GM23248 (cell line): Measurements from ENCODE around the gene GRIA4. TPM values are rescaled to one million over a fixed set of nuclear protein-coding genes. Genes with fewer than 3 reads are reported as not detected.

Source experiments
- DNase-seq: peaks from one replicate; pipeline ENCODE4 v3.0.0-alpha.2; 2015
- H2AFZ ChIP-seq: fragments of 200-600 bp; sonication (generic); 2 replicates; pipeline ENCODE4 v1.6.1; 2016; ENCODE audit warnings: antibody characterized with exemption
- H3F3A ChIP-seq: fragments of 200-600 bp; sonication (generic); 2 replicates; pipeline ENCODE4 v1.6.1; 2016; ENCODE audit warnings: mild to moderate bottlenecking, antibody characterized with exemption, mixed run types; ENCODE audit not compliant: insufficient read depth
- H3K27ac ChIP-seq: fragments of 200-600 bp; sonication (generic); 2 replicates; pipeline ENCODE4 v1.5.1; 2016; ENCODE audit warnings: mild to moderate bottlenecking
- H3K27me3 ChIP-seq: fragments of 200-600 bp; sonication (generic); replicated peaks from 2 replicates; pipeline ENCODE4 v1.6.1; 2016; ENCODE audit warnings: mild to moderate bottlenecking; ENCODE audit not compliant: insufficient read depth
- H3K36me3 ChIP-seq: fragments of 200-600 bp; sonication (generic); 2 replicates; pipeline ENCODE4 v1.6.1; 2016; ENCODE audit warnings: low read depth, mild to moderate bottlenecking
- H3K4me1 ChIP-seq: fragments of 200-600 bp; sonication (generic); 2 replicates; pipeline ENCODE4 v1.6.1; 2016; ENCODE audit warnings: mild to moderate bottlenecking; ENCODE audit not compliant: insufficient read depth
- H3K4me2 ChIP-seq: fragments of 200-600 bp; sonication (generic); one replicate; pipeline ENCODE4 v1.6.1; 2016; ENCODE audit warnings: mild to moderate bottlenecking; ENCODE audit not compliant: unreplicated experiment
- H3K4me3 ChIP-seq: fragments of 200-600 bp; sonication (generic); 2 replicates; pipeline ENCODE4 v1.5.1; 2016; ENCODE audit warnings: mild to moderate bottlenecking
- H3K79me2 ChIP-seq: fragments of 200-600 bp; sonication (generic); 2 replicates; pipeline ENCODE4 v1.6.1; 2016; ENCODE audit warnings: mild to moderate bottlenecking; ENCODE audit not compliant: insufficient read depth
- H3K9ac ChIP-seq: fragments of 200-600 bp; sonication (generic); 2 replicates; pipeline ENCODE4 v1.6.1; 2016; ENCODE audit warnings: mild to moderate bottlenecking
- H3K9me2 ChIP-seq: fragments of 200-600 bp; sonication (generic); 2 replicates; pipeline ENCODE4 v1.6.1; 2016; ENCODE audit warnings: mixed run types, mild to moderate bottlenecking, moderate library complexity; ENCODE audit not compliant: insufficient read depth
- H3K9me3 ChIP-seq: fragments of 200-600 bp; sonication (generic); one replicate; pipeline ENCODE4 v1.6.1; 2017; ENCODE audit warnings: low read depth
- H4K20me1 ChIP-seq: fragments of 200-600 bp; sonication (generic); 2 replicates; pipeline ENCODE4 v1.6.0; 2016; ENCODE audit not compliant: insufficient read depth
- EZH2 ChIP-seq: fragments of 200-600 bp; sonication (generic); IDR thresholded peaks from 2 replicates; pipeline ENCODE4 v1.6.1; 2018; ENCODE audit warnings: antibody characterized with exemption, mild to moderate bottlenecking; ENCODE audit not compliant: insufficient read depth, poor library complexity, severe bottlenecking
- EZH2phosphoT487 ChIP-seq: fragments of 200-600 bp; sonication (generic); IDR thresholded peaks from 2 replicates; pipeline ENCODE4 v1.6.1; 2018; ENCODE audit warnings: antibody characterized with exemption, moderate library complexity, mild to moderate bottlenecking, low read depth; ENCODE audit not compliant: insufficient read depth
- WGBS, 2 experiments: methylation state at CpG; one replicate each; pipeline ENCODE4 v1.1.6; 2015 to 2017; ENCODE audit warnings: low lambda C conversion rate in 2 of 2, low coverage in 1 of 2; ENCODE audit errors: missing lambda C conversion rate in 2 of 2; 5-methylcytosine and 5-hydroxymethylcytosine counted together
- in situ Hi-C: fragments of 300-500 bp; cut with MboI; formaldehyde crosslinking; loops from 2 replicates; pipeline ENCODE4 v1.15.0; 2020
- polyA plus RNA-seq: library from polyadenylated mRNA; unstranded; fragments of >200 nt; fragmentation: Nextera tagmentation; extraction: Ambion mirVana; gene quantifications from 2 replicates; pipeline ENCODE4 v1.2.1, GENCODE V29; 2016
- total RNA-seq: library from RNA; depleted of rRNA; stranded (reverse); fragments of >200 nt; shearing (Covaris generic); gene quantifications from 2 replicates; pipeline ENCODE4 v1.2.3, GENCODE V29; 2014

Gene GRIA4
- total and polyA plus RNA-seq, 2 experiments from 2014 or later: not detected

DNA sequence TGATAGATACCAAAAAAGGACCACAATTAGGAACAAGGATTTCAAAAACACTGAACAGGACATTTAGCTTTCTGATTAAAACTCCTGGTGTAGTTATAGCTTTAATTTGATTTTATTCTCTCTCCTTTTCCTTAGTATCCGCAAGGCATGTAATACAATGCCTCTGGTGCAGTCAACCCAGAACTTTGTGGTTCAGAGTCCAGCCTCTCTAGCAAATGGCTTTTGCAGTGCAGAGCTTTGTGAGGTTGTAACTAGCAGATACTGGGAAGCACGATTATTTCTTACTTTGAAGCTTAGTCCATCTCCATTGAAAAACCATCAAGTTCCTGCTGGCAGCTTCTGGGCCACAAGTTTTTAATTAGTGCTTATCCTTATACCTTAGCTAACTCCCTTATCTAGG, 79.8 kb downstream of the GRIA4 start:
- TF ChIP-seq EZH2: no peak
- no peak for TF ChIP-seq EZH2phosphoT487
- Histone ChIP-seq H3F3A (no peaks in the 10 kb centered on the region), H3K4me2 (no peak overlapping the region), H2AFZ (no peak overlapping the region), H3K9me2 (no peaks in the 10 kb centered on the region), H3K4me3 (no peak overlapping the region), H3K36me3 (no peaks in the 10 kb centered on the region), H3K4me1 (no peaks in the 10 kb centered on the region), H4K20me1 (no peaks in the 10 kb centered on the region), H3K27ac (no peak overlapping the region), H3K9me3 (no peaks in the 10 kb centered on the region), H3K79me2 (no peaks in the 10 kb centered on the region), H3K27me3 (no peaks in the 10 kb centered on the region), H3K9ac (no peak overlapping the region)
- in situ Hi-C loops: no loop called here
- no peak for DNase-seq
- WGBS, 2 experiments: 4 to 8% methylated on average over 2 of the region's 2 CpGs

DNA sequence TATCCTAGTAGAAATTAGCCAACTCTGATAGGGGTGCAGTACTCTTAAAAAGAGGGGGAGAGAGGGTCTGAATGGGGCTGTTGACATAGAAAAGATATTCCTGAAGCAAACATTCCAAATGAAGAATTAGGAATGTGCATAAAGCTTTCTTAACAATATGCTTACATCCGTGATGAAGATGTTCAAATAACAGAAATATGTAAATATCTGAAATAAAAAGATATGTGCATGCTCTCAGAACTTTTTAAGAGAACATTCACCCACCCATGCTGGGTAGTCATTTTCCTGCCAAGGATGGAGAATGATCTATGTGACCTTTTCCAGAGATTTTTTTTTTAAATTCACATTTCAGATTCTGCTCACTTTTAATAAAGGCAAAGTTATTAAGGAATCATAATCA, 80.6 kb downstream of the GRIA4 start:
- Histone ChIP-seq H3K9me3 (no peaks in the 10 kb centered on the region), H3K4me1 (no peaks in the 10 kb centered on the region), H3K9ac (no peak overlapping the region), H3K27ac (no peak overlapping the region), H3K4me3 (no peak overlapping the region), H3K79me2 (no peaks in the 10 kb centered on the region), H3K4me2 (no peak overlapping the region), H2AFZ (no peak overlapping the region), H3F3A (no peaks in the 10 kb centered on the region), H3K36me3 (no peaks in the 10 kb centered on the region), H3K9me2 (no peaks in the 10 kb centered on the region), H3K27me3 (no peaks in the 10 kb centered on the region), H4K20me1 (no peaks in the 10 kb centered on the region)
- 33 to 42% methylated on average over 1 of the region's 1 CpG for WGBS, 2 experiments
- no peak for DNase-seq
- in situ Hi-C loops: no loop called here
- TF ChIP-seq EZH2 (no peak), EZH2phosphoT487 (no peak)

DNA sequence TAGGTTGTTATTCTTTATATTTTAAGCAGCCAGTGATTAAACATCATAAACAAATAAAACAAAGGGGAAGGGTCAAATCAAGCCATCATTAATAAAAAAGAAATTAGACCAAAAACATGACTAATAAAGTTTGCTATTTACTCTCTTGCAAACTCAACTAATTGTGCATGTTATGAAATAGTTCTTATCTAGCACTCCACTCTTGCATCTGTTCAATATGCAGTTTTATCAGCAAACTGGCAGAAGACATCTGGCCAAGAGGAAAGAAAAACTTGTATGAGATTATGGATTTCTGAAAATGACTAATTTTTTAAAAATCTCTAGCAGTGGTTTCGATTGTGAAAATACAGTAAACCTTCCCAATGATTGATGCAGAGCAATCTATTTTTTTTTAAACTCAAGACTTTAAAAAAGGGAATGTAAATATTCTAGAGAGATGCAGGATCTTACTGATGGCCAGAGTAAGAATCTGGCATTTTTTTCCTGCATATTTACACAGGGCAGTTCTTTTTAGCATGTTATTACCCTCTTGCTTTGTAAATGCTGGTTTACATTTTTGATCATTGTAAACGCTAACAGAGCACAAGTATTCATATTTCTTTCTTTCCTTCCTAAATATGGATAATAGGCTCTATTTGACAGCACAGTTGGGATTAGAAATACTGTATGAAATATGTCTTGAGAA, 83.3 kb downstream of the GRIA4 start:
- Histone ChIP-seq H3K79me2 (no peaks in the 10 kb centered on the region), H3K9me3 (no peaks in the 10 kb centered on the region), H3K36me3 (no peaks in the 10 kb centered on the region), H3K27ac (no peak overlapping the region), H3F3A (no peaks in the 10 kb centered on the region), H3K9me2 (no peaks in the 10 kb centered on the region), H3K4me2 (no peak overlapping the region), H4K20me1 (no peaks in the 10 kb centered on the region), H3K9ac (no peak overlapping the region), H3K27me3 (no peaks in the 10 kb centered on the region), H3K4me1 (no peaks in the 10 kb centered on the region), H3K4me3 (no peak overlapping the region), H2AFZ (no peak overlapping the region)
- in situ Hi-C loops: no loop called here
- WGBS, 2 experiments: 23 to 27% methylated on average over 2 of the region's 2 CpGs
- no peak for DNase-seq
- TF ChIP-seq EZH2phosphoT487: no peak
- no peak for TF ChIP-seq EZH2

DNA sequence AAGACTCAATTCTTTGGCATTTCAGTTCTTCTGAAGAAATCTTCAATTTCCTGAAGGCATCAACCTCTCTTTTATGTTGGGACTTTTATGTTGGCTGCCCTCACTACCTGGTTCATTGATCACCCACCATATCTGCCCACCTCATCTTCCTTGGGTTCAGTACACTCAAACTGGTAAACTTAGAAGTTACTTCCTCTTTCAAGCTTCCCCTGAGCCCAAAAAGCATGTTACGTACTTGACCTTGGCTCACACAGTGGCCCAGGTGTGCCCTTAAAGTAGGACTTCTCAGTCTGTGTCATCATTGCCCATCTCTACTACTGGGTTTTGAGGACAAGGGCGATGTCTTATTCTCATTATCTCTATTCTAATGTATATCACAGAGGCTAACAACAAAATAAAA, 86.1 kb downstream of the GRIA4 start:
- DNase-seq: no peak
- H3K4me2 ChIP-seq: no peak overlapping the region
- H3K9ac ChIP-seq: no peak overlapping the region
- H3F3A ChIP-seq: no peaks in the 10 kb centered on the region
- H3K36me3 ChIP-seq: no peaks in the 10 kb centered on the region
- H2AFZ ChIP-seq: no peak overlapping the region
- no peaks in the 10 kb centered on the region for H3K79me2 ChIP-seq
- no peak overlapping the region for H3K4me3 ChIP-seq
- no peak for TF ChIP-seq EZH2phosphoT487
- TF ChIP-seq EZH2: no peak
- no peaks in the 10 kb centered on the region for H3K9me2 ChIP-seq
- H3K9me3 ChIP-seq: no peaks in the 10 kb centered on the region
- no peaks in the 10 kb centered on the region for H3K27me3 ChIP-seq
- in situ Hi-C loops: no loop called here
- no peaks in the 10 kb centered on the region for H4K20me1 ChIP-seq
- no peaks in the 10 kb centered on the region for H3K4me1 ChIP-seq
- no peak overlapping the region for H3K27ac ChIP-seq
- WGBS, 2 experiments: 20 to 27% methylated on average over 2 of the region's 2 CpGs

DNA sequence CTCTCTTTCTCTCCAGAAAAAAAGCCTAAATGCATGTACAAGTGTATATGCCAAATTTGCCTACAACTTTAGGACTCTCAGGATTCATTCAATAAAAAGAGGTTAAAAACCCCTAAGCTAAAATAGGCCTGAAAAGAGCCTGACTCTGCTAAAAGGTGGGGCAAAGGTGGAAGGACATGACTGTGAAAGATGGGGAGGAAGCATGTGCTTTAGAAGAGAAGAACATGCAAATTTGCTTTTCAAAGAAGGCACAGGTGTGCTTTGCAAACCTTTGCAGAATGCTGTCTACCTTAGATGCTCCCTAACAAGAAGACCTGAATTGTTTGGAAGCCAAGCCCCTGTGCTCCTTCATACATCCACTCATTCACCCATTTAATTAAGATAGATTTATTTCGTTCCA, 87.4 kb downstream of the GRIA4 start:
- Histone ChIP-seq H2AFZ (no peak overlapping the region), H4K20me1 (no peaks in the 10 kb centered on the region), H3K36me3 (no peaks in the 10 kb centered on the region), H3K9me2 (no peaks in the 10 kb centered on the region), H3K4me2 (no peak overlapping the region), H3K9ac (no peak overlapping the region), H3K27me3 (no peaks in the 10 kb centered on the region), H3K4me1 (no peaks in the 10 kb centered on the region), H3K4me3 (no peak overlapping the region), H3K27ac (no peak overlapping the region), H3K79me2 (no peaks in the 10 kb centered on the region), H3F3A (no peaks in the 10 kb centered on the region), H3K9me3 (no peaks in the 10 kb centered on the region)
- no peak for TF ChIP-seq EZH2phosphoT487
- TF ChIP-seq EZH2: no peak
- no peak for DNase-seq
- in situ Hi-C loops: no loop called here
- 6 to 12% methylated on average over 1 of the region's 1 CpG for WGBS, 2 experiments
